Measurements from ENCODE around the gene APOM. TPM values are rescaled to one million over a fixed set of nuclear protein-coding genes. Genes with fewer than 3 reads are reported as not detected.

Gene APOM
- total RNA-seq, 1 donor = 3.0 TPM

- peaks cover 24% of the 10 kb centered on the region for H3K4me1 ChIP-seq (ENCODE audit: insufficient read depth, low read length)
- no peaks in the 10 kb centered on the region for H3K9me3 ChIP-seq (ENCODE audit: low read depth, low read length)
- H3K27me3 ChIP-seq (ENCODE audit: insufficient read depth, low read length) = no peaks in the 10 kb centered on the region
- no peak overlapping the region for H3K4me3 ChIP-seq (ENCODE audit: low read length)
Measured at GRCh38 chr6:31677955-31678354, 22.3 kb downstream of the APOM start.

GRCh38 chr6:31680226-31681134 lies 24.8 kb downstream of the APOM start, which contains the start of gene LY6G5C:
LY6G5C (minus strand) TSS chr6:31681067; CDS start chr6:31680373, 694 bp downstream.
- Histone ChIP-seq H3K9me3 (ENCODE audit: low read depth, low read length) (no peaks in the 10 kb centered on the region), H3K4me3 (ENCODE audit: low read length) (peak within 1 kb of the TSS; percentile 45), H3K4me1 (ENCODE audit: insufficient read depth, low read length) (peaks cover 28% of the 10 kb centered on the region)

GRCh38 chr6:31681135-31681671 lies 25.5 kb downstream of the APOM start:
- Histone ChIP-seq H3K4me3 (ENCODE audit: low read length) (peak overlapping the region; percentile 45), H3K27me3 (ENCODE audit: insufficient read depth, low read length) (no peaks in the 10 kb centered on the region), H3K4me1 (ENCODE audit: insufficient read depth, low read length) (peaks cover 27% of the 10 kb centered on the region), H3K9me3 (ENCODE audit: low read depth, low read length) (no peaks in the 10 kb centered on the region)

More at GRCh38 chr6:31680226-31681134, 24.8 kb downstream of the APOM start, which contains the start of gene LY6G5C:
- H3K27me3 ChIP-seq (ENCODE audit: insufficient read depth, low read length) = no peaks in the 10 kb centered on the region

- no peaks in the 10 kb centered on the region for H3K9me3 ChIP-seq (ENCODE audit: low read depth, low read length)
- H3K27me3 ChIP-seq (ENCODE audit: insufficient read depth, low read length) = no peaks in the 10 kb centered on the region
- peaks cover 21% of the 10 kb centered on the region for H3K4me1 ChIP-seq (ENCODE audit: insufficient read depth, low read length)
- H3K4me3 ChIP-seq (ENCODE audit: low read length) = no peak overlapping the region
Measured at GRCh38 chr6:31683591-31683990, 27.9 kb downstream of the APOM start.

- no peak overlapping the region for H3K4me3 ChIP-seq (ENCODE audit: low read length)
- H3K4me1 ChIP-seq (ENCODE audit: insufficient read depth, low read length) = peaks cover 19% of the 10 kb centered on the region
- H3K27me3 ChIP-seq (ENCODE audit: insufficient read depth, low read length) = no peaks in the 10 kb centered on the region
Measured at GRCh38 chr6:31686483-31686882, 30.8 kb downstream of the APOM start.

GRCh38 chr6:31687321-31687720 lies 31.6 kb downstream of the APOM start:
- H3K4me3 ChIP-seq (ENCODE audit: low read length) = no peak overlapping the region
- no peaks in the 10 kb centered on the region for H3K9me3 ChIP-seq (ENCODE audit: low read depth, low read length)
- H3K27me3 ChIP-seq (ENCODE audit: insufficient read depth, low read length) = no peaks in the 10 kb centered on the region
- H3K4me1 ChIP-seq (ENCODE audit: insufficient read depth, low read length) = peaks cover 16% of the 10 kb centered on the region

More at GRCh38 chr6:31686483-31686882, 30.8 kb downstream of the APOM start:
- no peaks in the 10 kb centered on the region for H3K9me3 ChIP-seq (ENCODE audit: low read depth, low read length)

GRCh38 chr6:31687860-31688693 lies 32.4 kb downstream of the APOM start:
- no peak overlapping the region for H3K4me3 ChIP-seq (ENCODE audit: low read length)
- peaks cover 15% of the 10 kb centered on the region for H3K4me1 ChIP-seq (ENCODE audit: insufficient read depth, low read length)
- no peaks in the 10 kb centered on the region for H3K9me3 ChIP-seq (ENCODE audit: low read depth, low read length)
- no peaks in the 10 kb centered on the region for H3K27me3 ChIP-seq (ENCODE audit: insufficient read depth, low read length)

GRCh38 chr6:31689249-31690110 lies 33.8 kb downstream of the APOM start:
- Histone ChIP-seq H3K4me3 (ENCODE audit: low read length) (no peak overlapping the region), H3K4me1 (ENCODE audit: insufficient read depth, low read length) (peaks cover 12% of the 10 kb centered on the region), H3K27me3 (ENCODE audit: insufficient read depth, low read length) (no peaks in the 10 kb centered on the region), H3K9me3 (ENCODE audit: low read depth, low read length) (no peaks in the 10 kb centered on the region)

GRCh38 chr6:31690231-31691077 lies 34.8 kb downstream of the APOM start:
- peaks cover 12% of the 10 kb centered on the region for H3K4me1 ChIP-seq (ENCODE audit: insufficient read depth, low read length)
- no peaks in the 10 kb centered on the region for H3K27me3 ChIP-seq (ENCODE audit: insufficient read depth, low read length)
- no peak overlapping the region for H3K4me3 ChIP-seq (ENCODE audit: low read length)
- no peaks in the 10 kb centered on the region for H3K9me3 ChIP-seq (ENCODE audit: low read depth, low read length)

GRCh38 chr6:31691078-31691463 lies 35.4 kb downstream of the APOM start:
- peaks cover 12% of the 10 kb centered on the region for H3K4me1 ChIP-seq (ENCODE audit: insufficient read depth, low read length)
- H3K4me3 ChIP-seq (ENCODE audit: low read length) = no peak overlapping the region
- no peaks in the 10 kb centered on the region for H3K27me3 ChIP-seq (ENCODE audit: insufficient read depth, low read length)
- H3K9me3 ChIP-seq (ENCODE audit: low read depth, low read length) = no peaks in the 10 kb centered on the region

- no peaks in the 10 kb centered on the region for H3K27me3 ChIP-seq (ENCODE audit: insufficient read depth, low read length)
- H3K4me3 ChIP-seq (ENCODE audit: low read length) = no peak overlapping the region
- no peaks in the 10 kb centered on the region for H3K9me3 ChIP-seq (ENCODE audit: low read depth, low read length)
- H3K4me1 ChIP-seq (ENCODE audit: insufficient read depth, low read length) = peaks cover 12% of the 10 kb centered on the region
Measured at GRCh38 chr6:31691564-31692108, 35.9 kb downstream of the APOM start.

- no peaks in the 10 kb centered on the region for H3K9me3 ChIP-seq (ENCODE audit: low read depth, low read length)
- no peaks in the 10 kb centered on the region for H3K27me3 ChIP-seq (ENCODE audit: insufficient read depth, low read length)
Measured at GRCh38 chr6:31692353-31692752, 36.7 kb downstream of the APOM start.

GRCh38 chr6:31692886-31693285 lies 37.2 kb downstream of the APOM start:
- H3K9me3 ChIP-seq (ENCODE audit: low read depth, low read length) = no peaks in the 10 kb centered on the region
- peaks cover 12% of the 10 kb centered on the region for H3K4me1 ChIP-seq (ENCODE audit: insufficient read depth, low read length)
- no peaks in the 10 kb centered on the region for H3K27me3 ChIP-seq (ENCODE audit: insufficient read depth, low read length)
- no peak overlapping the region for H3K4me3 ChIP-seq (ENCODE audit: low read length)

More at GRCh38 chr6:31692353-31692752, 36.7 kb downstream of the APOM start:
- Histone ChIP-seq H3K4me3 (ENCODE audit: low read length) (no peak overlapping the region), H3K4me1 (ENCODE audit: insufficient read depth, low read length) (peaks cover 12% of the 10 kb centered on the region)
